Activated T-helper 1 cell treated with anti-CD3 and anti-CD28 coated beads, Interleukin-2, amount 50 U/mL, for 16 hours (primary cell): ENCODE measurements around the gene MEOX2.

Experiments used
- DNase-seq, 2 donors: peaks; one replicate each; pipeline ENCODE4 v3.0.0-alpha.2; 2020; ENCODE audit warnings: low read depth in 1 of 2, low spot score in 1 of 2

The MEOX2 gene

DNA sequence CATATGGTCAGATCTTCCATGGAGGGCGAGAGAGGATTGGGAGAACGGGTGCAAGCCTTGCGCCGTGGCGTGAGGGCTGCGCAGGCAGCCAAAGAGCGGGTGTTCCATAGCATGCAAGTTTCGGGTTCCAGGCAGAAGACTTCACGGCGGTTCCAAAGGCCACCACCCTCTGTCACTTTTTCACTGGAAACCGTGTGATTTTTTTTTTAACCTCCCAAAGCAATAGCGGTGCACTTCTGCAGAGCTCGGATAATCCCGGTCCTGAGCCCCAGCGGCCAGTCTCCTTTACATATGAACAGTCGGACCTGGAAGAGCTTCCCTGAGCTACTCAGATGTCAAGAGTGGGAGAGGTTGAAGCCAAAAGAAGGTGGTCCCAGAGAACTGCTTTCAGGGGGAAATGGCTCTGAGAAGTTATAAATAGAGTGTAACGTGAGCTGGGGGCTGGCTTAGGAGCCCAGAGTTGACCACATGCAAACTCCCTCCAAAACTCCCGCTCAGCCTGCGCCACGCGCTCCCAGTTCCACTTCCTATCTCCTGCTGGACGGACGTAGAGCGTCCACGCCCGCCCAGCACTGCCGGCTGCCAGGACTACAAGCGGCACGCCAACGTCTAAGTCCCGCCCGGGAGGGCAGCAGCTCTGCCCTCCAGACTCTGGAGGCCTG, at the start of gene MEOX2:
Gene MEOX2 (minus strand): TSS at position 389 of the 662 bp plus-strand sequence. CDS start 281 bp downstream, at position 108.
- DNase-seq: no peak

DNA sequence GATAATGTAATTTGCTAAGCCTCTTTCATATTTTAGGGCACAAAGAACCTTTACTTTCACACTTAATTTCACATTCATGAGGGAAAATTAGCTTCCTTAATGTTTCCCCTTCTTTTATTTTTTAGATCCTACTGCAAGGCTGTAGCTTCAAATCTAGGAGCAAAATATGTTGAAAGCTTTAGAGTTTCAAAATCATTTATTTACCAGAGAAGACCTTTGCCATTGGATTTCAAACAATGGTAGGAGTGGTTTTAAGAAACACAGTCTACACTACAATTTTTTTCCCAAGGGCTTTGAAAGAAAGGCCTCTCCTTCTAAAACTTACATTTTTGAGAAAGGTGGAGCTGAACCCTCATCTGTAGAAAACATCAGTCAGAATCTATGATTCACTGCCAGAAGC, 43.3 kb upstream of the MEOX2 start:
- no peak for DNase-seq

DNA sequence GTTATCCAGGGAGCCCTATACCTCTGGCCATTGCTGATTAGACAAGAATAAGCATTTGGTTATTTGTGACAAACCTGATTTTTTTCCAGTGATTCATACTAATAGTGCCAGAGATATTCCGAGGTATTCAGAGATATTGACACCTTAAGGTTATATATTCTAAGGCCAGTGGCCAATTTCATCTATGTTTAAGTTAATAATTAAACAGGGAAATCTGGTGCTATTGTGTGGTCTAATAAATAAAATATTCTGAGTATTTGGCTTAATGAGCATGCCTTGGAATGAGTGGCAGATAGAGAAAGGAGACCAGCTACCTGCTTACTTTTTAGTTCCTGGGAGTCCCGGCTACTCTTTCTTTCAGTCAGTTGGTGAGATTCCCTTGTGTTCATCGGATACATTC, 38.6 kb upstream of the MEOX2 start:
- no peak for DNase-seq

DNA sequence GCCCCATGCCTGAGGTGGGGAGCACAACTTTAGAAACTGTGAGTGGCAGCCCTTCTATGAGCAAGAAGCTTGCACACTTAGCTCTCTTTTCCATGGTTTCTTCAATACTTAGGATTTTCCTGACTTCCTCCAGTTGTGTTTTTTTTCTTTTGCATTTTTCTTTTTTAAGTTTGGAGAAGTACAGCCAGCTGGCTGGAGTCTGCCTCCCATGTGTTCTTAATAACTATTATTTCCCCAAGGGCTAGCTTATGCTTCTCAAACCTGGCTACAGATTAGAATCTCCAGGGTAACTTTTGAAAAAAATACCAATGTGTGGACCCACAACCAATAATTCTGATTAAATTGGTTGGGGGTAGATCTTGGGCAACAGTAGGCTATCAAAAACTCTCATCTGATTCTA, 37.4 kb upstream of the MEOX2 start:
- no peak for DNase-seq

DNA sequence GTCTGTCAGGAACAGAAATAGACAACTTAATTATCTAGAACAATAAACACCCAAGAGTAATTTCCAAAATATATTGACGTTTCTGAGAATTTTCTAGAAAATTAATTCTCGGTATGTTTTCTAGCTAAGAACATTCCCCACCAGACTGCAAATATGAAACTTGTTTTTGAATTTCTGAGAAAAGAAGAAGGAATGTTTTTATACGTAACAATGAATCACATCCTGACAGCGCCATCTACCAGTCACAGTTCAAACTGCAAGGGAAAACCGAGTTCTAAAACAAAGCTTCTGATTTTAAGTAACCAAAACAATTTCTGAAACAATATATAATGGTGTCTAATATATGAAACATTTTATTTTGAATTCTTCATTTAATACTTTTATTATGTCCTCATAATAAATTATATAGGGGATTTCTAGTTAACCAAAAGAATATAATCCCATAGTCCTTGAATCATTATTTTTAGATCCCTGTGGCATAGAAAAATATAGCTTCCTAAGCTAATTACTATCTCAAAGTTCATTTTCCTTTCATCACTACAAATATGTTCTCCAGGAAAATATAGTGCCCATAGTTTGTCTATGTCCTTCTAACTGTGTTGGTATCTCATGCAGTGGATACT, 34.5 kb upstream of the MEOX2 start:
- DNase-seq: no peak

DNA sequence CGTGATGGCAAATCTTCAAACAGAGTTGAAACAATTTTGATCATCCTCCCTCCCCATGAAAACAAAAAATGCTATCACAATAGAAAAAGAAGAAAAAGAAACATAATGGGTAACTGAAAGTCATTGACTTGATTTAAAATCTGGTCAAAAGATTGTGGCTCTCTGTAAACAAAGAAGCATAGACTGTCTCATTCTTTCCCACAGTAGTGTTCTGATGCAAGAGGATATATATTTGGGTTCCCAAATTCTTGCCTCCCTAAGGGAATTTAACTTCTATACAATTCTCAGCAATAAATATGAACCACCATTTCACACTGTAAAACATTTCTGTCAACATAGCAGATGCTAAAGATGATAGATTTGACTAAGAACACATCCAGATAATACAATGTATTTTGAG, 32.8 kb upstream of the MEOX2 start:
- DNase-seq: no peak

DNA sequence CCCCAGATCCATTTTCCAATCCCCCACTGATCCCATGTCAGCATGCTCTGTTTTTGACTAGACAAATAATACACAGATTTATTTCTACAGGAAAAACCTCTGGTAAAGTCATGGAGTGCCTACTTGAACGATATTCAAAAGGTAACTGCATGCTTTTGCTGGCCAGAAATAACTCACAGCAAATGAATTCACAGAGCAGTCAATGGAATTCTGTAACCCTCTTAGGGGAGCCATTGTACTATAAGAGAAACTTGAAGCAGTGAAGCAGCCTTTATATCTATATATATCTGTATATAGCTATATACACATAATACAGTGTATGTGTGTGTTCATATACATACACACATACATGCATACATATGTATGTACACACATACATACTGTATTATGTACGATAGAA, 29.0 kb upstream of the MEOX2 start:
- no peak for DNase-seq

DNA sequence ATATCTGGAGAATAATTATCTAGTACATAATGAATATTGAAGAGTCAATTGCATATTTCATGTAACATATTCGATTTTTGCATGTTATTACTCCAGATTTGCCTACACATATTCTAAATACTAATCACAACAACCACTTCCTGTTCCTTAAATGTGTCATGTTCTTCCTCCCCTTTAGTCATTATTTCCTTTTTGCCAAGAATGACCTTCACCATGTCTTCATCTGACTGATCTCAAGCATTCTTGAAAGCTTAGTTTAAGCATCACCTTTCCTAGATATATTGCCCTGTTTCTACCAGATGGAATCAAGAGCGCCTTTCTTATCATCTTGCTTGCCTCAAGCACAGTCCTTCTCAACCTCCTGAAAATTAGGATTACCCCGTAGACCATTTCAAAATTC, 23.5 kb upstream of the MEOX2 start:
- DNase-seq: no peak

DNA sequence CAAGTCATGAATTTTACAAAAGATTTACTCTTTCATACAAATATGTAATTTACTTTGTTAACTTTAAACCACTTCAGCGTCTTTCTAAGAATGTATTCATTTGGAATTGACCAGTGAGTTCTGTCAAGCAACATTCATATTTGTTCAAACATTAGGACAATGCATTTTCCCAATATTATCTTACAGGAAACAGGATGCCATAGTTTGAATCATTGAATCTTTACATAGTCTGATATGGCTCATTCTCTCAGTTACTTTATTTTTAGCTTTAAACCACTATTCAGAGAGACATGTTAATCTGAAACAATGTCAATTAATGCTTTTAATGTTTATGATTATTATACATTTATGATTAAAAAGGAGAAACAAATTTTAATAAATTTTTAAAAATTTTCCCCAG, 21.1 kb upstream of the MEOX2 start:
- no peak for DNase-seq

DNA sequence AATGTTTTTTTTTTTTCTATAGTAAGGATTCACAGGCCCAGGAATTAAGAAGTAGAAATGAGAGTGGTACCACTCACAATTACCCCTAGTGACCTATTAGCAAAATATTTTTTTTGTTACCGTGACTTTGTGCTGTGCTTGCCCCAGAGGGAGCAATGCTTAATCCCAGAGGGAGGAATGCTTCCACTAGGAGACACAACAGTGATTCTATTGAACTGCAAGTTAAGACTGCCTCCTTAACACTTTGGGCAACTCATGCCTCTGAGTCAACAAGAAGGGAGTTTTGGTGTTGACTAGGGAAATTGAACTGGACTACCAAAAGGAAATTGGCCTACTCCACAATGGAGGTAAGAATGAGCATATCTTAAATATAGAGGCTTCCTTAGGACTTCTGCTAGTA, 17.2 kb upstream of the MEOX2 start:
- DNase-seq: no peak

DNA sequence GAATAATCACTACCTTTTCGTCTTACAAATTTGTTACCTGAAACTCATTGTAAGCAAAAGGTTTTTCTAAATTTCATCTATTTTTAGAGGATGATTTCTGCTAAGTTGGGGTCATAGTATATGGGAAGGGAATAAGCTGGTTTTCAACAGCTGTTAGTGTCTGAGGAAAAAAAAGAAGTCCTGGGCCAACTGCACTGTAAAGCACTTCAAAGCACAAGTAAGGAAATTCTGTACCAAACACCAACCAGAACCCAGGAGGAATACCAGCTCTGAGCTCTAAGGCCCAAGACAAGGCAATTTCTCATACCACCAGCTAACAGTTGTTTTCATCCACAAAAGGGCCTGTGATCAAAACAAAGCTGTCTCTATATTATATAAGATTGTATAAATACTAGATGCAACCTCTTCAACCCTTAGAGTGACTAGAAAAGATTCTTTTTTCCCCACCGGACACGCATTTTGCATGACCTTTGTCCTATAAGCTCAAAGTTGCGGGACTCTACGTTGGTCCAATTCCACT, 6.1 kb upstream of the MEOX2 start:
- no peak for DNase-seq

DNA sequence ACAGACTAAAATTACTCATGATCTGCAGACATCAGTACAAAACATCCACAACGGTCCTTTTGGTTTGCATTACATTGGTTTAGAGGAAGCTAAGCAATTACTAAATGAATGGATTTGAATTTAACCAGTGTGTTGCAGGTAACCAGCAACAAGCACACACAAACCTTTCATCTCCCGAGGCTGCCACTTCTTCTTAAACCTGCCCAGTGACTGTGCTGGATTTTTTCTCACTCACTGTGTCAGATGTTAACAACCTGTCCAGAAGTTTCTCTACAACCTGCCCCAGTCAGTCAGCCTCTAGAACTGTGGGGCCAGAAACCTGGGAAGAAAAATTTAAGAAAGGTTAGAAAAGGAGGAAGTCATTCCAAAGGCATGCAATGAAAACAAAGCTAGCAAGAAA, 2.4 kb upstream of the MEOX2 start:
- no peak for DNase-seq

DNA sequence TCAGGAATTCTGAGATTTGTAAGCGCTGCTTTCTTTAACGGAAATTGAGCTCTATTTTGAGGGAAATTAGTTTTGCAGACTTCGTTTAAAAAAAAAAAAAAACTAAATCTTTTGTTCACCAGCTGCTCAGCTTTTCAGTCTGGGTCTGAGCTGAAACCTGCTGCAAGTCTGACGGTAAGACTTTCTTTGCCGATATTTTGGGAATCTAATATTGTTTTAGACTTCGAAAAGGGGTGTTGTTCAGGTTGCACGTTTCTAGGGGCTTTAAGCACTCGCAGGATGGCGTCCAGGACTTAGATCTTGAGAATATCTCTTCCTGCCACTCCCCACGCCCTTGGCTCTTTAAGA, 1.8 kb upstream of the MEOX2 start:
- DNase-seq: no peak

DNA sequence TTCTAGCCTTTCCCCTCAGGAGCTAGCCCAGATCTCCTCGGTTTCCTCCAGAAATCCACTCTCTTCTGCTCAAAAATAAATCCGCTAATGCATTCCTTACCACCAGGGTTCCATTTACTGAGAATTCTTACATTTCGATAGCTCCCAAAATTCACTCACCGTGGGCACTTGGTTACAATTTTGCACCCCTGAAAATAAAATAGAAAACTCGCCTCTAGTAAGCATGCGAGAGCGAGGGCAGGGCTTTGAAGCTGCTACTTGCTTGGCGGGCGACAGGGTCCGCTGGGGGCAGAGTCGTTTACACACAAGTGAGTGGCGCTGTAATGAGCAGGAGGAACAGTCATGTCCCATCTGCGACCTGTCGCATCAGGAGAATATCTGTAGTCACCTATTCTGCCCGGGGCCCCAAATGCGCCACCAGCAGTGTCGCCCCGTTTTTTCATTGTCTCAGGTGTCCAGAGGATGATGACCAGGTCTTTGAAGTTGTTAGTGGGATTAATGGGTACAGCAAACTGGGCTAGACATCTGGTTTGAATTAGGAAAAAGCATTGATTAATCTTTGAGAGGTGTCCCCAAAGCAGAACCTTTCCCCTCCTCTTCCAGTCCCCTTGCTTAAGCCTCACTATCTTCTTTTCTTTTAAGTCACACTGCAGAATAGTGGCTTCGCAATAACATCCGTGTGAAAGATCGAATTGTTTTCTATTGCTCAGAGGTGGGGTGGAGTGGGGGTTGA, 1.2 kb upstream of the MEOX2 start:
- no peak for DNase-seq

DNA sequence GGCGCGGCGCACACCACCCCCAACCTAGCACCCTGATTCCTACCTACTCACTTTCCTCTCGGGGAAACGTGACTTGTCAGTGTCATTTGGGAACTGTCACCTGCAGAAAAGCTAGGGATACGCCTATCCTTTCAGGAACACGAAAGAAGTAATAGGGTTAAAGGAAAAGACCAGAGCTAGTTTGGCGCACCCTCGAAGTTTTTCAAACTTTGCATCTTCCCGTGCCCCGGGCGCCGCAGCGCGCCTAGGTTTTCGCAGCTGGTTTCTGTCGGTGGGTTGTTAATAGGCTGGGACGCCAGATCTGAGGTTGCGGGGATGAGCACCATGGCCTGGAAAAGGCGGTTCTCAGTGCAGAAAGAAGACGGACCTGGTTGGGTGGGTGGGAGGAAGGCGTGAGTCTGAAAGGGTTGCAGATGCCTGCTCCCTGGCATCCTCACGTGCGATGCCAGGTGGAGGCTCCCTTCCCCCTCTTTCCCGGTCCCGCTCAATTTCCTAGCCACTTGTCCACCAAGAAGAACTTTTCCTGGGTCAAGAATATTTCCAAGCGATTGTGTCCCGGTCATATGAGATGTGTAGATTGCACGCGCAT, 568 bp upstream of the MEOX2 start:
- no peak for DNase-seq

DNA sequence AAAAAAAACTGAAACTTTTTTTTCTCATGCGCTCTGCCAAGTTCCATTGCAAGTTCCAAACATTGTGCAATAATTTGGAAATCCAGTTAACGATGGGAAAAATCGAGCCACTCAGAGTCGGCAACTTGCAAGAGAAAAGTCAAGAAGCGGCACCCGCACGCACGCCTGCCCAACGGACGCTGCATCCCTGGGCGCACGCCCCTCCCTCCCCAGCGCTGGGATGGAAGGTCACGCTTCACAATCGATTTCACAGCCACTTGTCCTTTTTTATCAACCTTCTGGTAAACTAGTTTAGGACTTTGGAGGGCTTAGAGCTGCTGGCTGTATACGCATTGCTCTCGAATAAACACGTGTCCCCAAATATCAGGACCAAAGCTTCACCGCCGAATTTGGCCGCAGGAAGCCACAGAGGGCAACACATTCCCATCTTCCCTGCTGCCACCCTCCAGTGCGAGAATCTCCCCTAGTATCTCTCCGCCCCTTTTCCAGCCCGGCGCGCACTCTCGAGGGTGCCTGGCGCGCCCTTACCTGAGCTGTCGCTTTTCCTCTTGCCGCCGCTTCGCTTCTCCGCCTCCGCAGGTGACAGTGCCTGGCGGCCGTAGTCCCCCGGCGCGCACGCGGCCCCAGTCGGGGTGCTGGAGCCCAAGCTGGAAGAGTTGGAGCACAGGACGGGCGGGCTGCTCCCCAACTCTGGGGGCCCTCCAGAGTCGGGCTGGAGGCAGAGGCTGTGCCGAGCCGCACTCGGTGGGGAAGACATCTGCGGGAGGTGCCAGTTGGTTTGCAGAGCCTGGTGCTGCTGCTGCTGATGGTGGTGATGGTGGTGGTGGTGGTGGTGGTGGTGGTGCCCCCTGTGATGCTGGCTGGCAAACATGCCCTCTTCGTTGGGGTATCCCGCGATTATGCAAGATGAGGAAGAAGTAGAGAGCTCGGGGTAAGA, 857 bp downstream of the MEOX2 start:
- DNase-seq: no peak

DNA sequence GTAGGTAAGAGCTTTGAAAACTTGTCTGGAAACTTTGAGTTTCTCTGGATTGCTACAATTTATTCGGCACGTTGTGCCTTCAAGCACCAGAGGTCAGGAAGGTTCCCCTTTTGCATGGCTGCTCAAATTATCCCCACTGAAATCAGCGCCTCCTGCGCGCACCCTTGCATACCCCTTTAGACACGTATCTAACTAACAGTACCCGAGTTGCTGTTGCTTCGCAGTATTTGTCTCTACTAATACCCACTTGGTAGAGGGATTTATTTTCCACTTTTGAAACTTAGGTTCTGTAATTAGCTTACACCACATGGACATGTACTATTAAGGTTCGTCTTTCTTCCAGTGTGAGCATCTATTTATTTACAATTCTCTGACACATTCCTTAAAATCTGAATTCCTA, 1.6 kb downstream of the MEOX2 start:
- no peak for DNase-seq

DNA sequence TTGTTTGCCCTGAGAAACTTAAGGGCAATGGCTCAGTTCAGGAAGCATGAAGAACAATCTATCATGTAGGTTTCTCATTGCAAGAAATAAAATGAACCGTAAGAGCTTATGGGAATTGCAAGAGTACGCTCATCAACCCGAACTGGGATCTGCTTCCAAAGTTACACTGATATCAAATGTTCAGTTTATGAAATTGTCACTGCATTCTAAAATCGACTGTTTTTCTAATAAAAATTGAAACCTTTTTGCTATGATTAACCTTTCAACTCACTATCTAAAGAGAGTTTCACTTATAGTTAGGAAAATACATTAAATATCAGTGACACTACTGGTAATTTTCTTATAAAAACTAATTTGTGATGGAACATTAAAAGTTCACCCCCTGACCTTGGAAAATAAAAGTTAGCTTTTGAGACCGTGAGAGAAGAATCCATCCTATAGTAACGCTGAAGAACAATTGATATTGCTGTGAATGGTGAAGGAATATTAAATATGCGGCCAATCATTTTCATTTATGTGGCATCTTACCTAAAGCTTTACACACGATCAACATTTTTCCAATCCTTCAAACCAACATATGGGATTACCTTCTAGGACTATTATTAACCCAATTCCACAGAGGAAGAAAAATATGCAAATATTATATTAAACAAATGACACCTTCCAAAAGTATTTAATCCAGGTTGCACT, 2.2 kb downstream of the MEOX2 start:
- no peak for DNase-seq

DNA sequence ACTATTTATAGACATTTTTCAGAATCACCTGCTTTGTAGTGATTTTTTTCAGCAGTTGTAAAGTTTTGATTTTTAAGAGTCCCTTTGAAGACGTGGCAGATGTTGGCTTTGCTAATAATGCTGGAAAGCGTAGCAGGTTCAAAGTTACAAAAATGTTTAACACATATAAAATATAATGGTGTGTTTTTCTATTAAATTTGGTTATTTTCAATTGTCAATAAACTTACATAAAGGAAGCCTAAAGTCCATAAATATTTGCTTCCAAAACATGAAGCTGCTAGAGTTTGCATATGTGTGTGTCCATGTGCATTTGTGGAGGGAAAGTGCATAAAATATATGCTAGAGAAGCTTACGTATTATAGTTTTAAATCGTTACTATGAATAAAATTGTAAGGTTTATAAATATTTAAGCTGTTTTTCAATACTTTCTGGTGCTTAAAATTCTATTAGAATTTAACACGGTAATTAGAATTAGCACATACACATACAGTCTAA, 3.7 kb downstream of the MEOX2 start:
- no peak for DNase-seq

DNA sequence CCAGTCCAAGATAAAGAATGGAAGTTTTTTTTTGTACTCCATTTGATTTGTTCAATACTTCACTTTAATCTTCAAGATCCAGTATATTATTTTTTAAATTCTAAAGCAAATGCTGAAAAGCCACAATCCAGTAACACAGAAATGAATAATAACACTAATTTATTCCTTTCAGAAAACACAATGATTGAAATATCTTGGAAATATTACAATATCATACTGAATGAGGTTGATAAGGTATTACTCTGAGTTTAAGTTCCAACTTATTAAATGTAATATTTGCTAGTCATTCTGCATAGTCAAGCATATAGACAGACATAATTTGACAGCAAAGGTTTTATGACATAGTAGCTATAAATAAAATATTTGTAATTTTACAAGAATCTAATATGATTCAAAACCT, 4.4 kb downstream of the MEOX2 start:
- DNase-seq: no peak
